ENCODE measurements around the gene NDRG3. TPM values are rescaled to one million over a fixed set of nuclear protein-coding genes. Genes with fewer than 3 reads are reported as not detected.

NDRG3 gene
- total and polyA plus RNA-seq, 8 donors: 7.0 to 16.9 (median 9.1) TPM

DNA sequence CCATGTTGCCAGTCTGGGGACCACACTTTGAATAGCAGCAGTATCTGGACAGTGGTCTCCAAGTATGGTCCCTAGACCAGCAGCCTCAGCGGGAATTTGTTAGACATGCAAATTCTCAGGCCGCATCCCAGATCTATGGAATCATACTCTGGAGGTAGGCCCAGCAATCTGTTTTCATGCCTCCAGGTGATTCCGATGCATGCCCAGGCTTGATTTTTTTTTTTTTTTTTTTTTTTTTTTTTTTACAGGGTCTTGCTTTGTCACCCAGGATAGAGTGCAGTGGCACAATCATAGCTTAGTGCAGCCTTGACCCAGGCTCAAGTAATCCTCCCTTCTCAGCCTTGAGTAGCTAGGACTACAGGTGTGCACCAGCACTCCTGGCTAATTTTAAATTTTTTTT, 99.2 kb downstream of the NDRG3 start:
- Histone ChIP-seq H3K27me3 (no peaks in the 10 kb centered on the region), H3K4me3 (no peak overlapping the region), H3K27ac (no peak overlapping the region), H3K9me3 (no peaks in the 10 kb centered on the region), H3K36me3 (no peaks in the 10 kb centered on the region), H3K4me1 (no peaks in the 10 kb centered on the region)
- intact Hi-C loops (cut with DNase I): no loop called here
- TF ChIP-seq, protein P1, sequence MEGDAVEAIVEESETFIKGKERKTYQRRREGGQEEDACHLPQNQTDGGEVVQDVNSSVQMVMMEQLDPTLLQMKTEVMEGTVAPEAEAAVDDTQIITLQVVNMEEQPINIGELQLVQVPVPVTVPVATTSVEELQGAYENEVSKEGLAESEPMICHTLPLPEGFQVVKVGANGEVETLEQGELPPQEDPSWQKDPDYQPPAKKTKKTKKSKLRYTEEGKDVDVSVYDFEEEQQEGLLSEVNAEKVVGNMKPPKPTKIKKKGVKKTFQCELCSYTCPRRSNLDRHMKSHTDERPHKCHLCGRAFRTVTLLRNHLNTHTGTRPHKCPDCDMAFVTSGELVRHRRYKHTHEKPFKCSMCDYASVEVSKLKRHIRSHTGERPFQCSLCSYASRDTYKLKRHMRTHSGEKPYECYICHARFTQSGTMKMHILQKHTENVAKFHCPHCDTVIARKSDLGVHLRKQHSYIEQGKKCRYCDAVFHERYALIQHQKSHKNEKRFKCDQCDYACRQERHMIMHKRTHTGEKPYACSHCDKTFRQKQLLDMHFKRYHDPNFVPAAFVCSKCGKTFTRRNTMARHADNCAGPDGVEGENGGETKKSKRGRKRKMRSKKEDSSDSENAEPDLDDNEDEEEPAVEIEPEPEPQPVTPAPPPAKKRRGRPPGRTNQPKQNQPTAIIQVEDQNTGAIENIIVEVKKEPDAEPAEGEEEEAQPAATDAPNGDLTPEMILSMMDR (IDR thresholded peaks at IDR 0.05): no peak
- 82 to 88% methylated on average over 3 of the region's 3 CpGs for WGBS, 2 donors
- no peak for ATAC-seq
- FAIRE-seq: no peak
- no peak for DNase-seq

DNA sequence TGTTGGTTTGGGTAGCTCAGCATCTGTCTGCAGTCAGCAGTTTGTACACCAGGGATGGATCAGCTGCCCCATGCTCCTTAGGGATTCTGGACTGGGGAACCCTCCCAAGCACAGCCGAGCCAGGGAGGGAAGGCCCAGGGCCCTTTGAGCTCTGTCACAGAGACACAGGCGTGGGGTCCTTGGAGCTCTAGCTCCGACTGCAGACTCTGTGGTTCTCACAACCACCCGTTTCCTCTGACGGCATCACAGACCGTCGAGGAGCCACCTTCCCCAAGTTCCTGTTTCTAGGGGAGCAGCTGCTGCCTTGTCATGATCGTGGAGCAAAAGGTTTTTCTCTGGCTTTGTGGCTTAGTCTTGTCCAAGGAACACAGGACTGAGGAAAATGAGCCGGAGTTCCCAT, 99.9 kb downstream of the NDRG3 start, which contains the start of gene SLA2:
Gene SLA2 (minus strand): TSS at position 199 of the 400 bp plus-strand sequence. CDS start 4,861 bp downstream, outside the sequence.
- no peak for DNase-seq
- no peak within 1 kb of the TSS for H3K4me3 ChIP-seq
- no peaks in the 10 kb centered on the region for H3K36me3 ChIP-seq
- no peak for FAIRE-seq
- TF ChIP-seq, protein P1 (IDR thresholded peaks at IDR 0.05): no peak
- no peaks in the 10 kb centered on the region for H3K9me3 ChIP-seq
- peak in 2 of 4 donors; percentile 39 to 54 for ATAC-seq
- no peaks in the 10 kb centered on the region for H3K4me1 ChIP-seq
- no peaks in the 10 kb centered on the region for H3K27me3 ChIP-seq
- 54 to 62% methylated on average over 9 of the region's 9 CpGs for WGBS, 2 donors
- H3K27ac ChIP-seq: no peak within 1 kb of the TSS
- intact Hi-C loops (cut with DNase I): no loop called here

DNA sequence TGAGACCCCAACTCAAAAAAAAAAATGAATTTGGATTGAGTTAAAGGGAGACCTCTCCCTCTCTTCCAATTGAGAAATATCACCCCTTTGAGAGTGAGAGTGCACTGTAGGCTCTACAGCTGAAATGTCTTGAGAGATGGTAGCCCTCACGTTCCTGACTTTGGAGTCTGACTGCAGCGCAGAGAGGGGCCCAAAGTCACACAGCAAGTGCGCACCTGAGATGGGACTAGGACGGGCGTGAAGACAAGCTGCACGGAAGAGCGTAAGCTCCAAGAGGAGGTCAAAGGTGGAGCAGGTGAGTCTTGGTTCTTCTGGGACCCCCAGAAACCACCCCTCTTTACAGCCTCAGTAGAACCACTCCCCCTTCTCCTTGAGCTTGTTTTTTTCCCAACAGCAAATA, 100.5 kb downstream of the NDRG3 start:
- Histone ChIP-seq H3K36me3 (no peaks in the 10 kb centered on the region), H3K27me3 (no peaks in the 10 kb centered on the region), H3K27ac (no peak overlapping the region), H3K9me3 (no peaks in the 10 kb centered on the region), H3K4me3 (no peak overlapping the region), H3K4me1 (no peaks in the 10 kb centered on the region)
- WGBS, 2 donors: 88 to 92% methylated on average over 7 of the region's 7 CpGs
- intact Hi-C loops (cut with DNase I): no loop called here
- no peak for DNase-seq
- FAIRE-seq: no peak
- no peak for ATAC-seq
- TF ChIP-seq, protein P1 (IDR thresholded peaks at IDR 0.05): no peak

DNA sequence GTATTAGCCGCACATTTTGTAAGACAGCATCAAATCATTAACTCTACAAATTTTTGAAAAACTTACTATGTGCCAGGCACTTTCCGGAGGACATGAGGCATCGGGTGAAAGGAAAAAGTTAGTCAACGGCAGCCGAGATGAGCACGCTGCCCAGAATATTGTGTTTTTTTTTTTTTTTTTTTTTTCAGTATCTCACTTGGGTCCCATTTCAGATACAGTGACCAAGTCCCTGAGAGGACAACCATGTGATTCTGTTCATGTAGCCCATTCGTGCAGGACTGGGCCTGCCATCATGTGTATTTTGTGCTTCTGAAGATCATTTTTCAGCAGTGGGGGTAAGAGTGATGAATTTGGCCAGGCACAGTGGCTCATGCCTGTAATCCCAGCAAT, 101.2 kb downstream of the NDRG3 start:
- 76 to 90% methylated on average over 7 of the region's 7 CpGs for WGBS, 2 donors

DNA sequence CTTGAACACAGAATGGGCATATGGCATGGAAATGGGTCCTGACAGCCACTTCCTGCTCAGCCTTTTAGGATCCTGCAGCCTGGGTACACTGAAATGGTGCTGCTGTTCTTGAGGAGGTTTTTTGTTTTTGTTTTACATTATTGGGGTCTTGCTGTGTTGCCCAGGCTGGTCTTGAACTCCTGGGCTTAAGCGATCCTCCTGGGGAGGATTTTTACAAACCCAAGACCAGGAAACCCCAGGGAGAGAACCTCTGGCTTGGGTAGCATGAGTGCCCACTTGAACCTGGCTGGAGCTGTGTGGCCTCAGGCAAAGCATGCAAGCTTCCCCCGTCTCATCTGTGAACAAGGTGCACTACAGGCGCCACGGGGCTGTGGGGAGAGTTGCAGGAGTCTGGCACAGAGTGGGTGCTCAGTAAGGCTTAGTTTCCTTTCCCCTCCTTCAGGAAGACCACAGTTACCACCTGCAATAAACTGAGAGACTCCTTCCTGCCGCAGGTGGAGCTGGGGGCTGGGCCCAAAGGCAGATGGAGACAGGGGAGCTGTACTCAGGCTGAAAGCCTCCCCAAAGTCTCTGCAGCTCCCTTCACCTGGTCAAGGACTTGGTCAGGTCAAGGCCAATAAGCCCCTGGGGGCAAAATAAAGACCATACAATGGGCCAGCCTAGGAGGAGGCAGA, 101.7 kb downstream of the NDRG3 start:
- Histone ChIP-seq H3K27ac (no peak overlapping the region), H3K4me3 (no peak overlapping the region), H3K9me3 (no peaks in the 10 kb centered on the region), H3K27me3 (no peaks in the 10 kb centered on the region), H3K36me3 (no peaks in the 10 kb centered on the region), H3K4me1 (no peaks in the 10 kb centered on the region)
- DNase-seq: no peak
- TF ChIP-seq, protein P1 (IDR thresholded peaks at IDR 0.05): no peak
- ATAC-seq: peak in 1 of 4 donors; percentile 19
- WGBS, 2 donors: 68 to 72% methylated on average over 5 of the region's 5 CpGs
- intact Hi-C loops (cut with DNase I): no loop called here
- FAIRE-seq: no peak

More for the DNA sequence above, 101.2 kb downstream of the NDRG3 start:
- DNase-seq (no peak), ATAC-seq (no peak), FAIRE-seq (no peak)
- Histone ChIP-seq H3K4me3 (no peak overlapping the region), H3K27me3 (no peaks in the 10 kb centered on the region), H3K27ac (no peak overlapping the region), H3K9me3 (no peaks in the 10 kb centered on the region), H3K4me1 (no peaks in the 10 kb centered on the region), H3K36me3 (no peaks in the 10 kb centered on the region)
- intact Hi-C loops (cut with DNase I): no loop called here
- TF ChIP-seq, protein P1 (IDR thresholded peaks at IDR 0.05): no peak

Data from pancreas (tissue), 10 donors.